ENCODE results near the gene POPDC2. TPM values are rescaled to one million over a fixed set of nuclear protein-coding genes. Genes with fewer than 3 reads are reported as not detected.
A peak's percentile ranks its signal among the peaks of the same experiment; 100 is the strongest.
"Not testable (repeated sequence)": the region's sequence is repeated elsewhere in the genome, so short reads cannot be mapped to it uniquely, and the experiment has no call there.

Gene POPDC2
- total RNA-seq, result 1 to 10 TPM; 4.0 to 4.7 TPM

DNA sequence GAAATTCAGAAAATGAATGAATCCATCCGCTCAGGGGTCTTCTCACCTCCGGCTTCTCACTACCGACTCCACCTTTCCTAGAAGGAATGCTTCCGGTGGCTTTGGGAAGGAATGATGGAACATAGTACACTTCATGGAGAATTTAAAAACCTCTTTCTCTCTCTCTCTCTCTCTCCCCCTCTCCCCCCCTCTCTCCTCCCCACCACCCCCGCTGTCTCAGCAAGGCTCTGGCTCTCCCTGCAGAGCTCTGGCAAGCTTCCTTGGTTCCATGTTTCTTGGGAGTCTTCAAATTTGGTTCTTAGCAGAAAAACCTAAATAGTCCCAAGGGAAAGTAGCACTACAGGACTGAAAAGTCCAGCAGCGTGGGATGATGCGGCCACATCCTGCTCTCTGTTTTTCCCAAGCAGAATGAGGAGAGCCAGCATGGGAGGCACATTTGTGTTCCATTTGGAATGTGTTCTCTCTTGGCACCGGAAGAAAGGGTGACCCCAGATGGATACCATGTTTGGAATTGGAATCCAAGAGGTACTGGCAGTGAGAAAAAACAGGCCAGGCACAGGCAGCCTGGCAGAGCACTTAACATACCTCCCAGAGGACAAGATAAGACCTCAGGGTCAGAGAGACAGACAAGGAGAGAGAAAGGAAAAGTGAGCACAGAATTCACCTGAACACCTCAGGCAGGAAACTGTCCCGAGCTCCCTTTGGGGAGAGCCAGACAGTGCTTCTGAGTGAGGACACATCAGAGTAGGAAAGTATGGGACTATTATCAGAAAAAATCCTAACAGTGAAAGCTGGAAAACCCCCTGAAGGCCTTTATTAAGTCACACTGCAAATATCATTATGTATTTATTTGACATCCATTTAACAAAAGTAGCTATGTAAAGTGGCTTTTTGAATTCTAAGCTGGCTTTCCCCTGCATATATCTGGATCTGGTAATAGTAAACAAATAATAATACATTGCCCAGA, at the start of gene POPDC2:
Gene POPDC2, minus strand, starts transcription at position 116 of the 967 bp plus-strand sequence. CDS start 166 bp downstream, outside the sequence.
- Mint-ChIP-seq H3K4me1 (no peaks in the 10 kb centered on the region), H3K4me3 (no peak within 1 kb of the TSS), H3K9me3 (no peaks in the 10 kb centered on the region), H3K27ac (no peak within 1 kb of the TSS), H3K36me3 (ENCODE audit: low read depth) (peaks cover 6% of the 10 kb centered on the region), H3K27me3 (no peaks in the 10 kb centered on the region)
- no peak for ATAC-seq (replicated peaks)

DNA sequence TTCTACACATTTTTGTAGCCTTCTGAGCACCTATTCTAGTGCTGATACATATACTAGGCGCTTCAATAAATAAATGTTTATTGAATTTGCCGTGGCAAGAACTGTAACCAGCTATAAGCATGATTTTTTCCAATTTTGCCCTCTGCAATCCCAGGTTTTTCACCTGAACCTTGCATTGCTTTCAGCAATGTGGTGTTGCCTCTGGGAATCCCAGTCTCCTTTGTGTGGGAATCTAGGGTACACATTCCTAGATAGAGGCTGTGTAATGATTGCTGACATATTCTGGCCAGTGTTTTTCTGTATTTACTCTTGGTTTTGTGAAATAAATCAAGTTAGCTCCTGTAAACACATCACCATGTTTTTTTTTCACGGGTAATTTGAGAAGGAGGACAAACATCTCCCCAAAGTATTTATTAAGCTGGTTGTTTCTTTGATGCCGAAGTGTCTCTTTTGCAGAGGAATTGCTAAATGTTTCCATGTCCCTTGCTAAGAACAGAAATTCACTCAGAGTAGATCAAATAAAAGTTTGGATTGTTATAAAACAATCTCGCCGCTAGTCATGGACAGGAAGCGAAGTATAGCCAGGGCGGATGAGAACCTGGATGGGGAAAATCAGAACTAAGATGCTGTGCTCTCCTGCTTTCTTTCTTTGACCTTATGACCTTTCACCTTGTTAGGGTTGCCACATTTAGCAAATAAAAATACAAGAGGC, 43.6 kb upstream of the POPDC2 start:
- Mint-ChIP-seq H3K36me3 (ENCODE audit: low read depth) (no peaks in the 10 kb centered on the region), H3K27ac (no peak overlapping the region), H3K4me3 (peak overlapping the region; percentile 80), H3K27me3 (no peaks in the 10 kb centered on the region), H3K4me1 (peaks cover 22% of the 10 kb centered on the region), H3K9me3 (no peaks in the 10 kb centered on the region)
- ATAC-seq (replicated peaks), result no peak

- H3K9me3 Mint-ChIP-seq, result no peaks in the 10 kb centered on the region
- H3K36me3 Mint-ChIP-seq (ENCODE audit: low read depth), result no peaks in the 10 kb centered on the region
- peak within 1 kb of the TSS; percentile 62 for H3K27ac Mint-ChIP-seq
- peak; percentile 92 for ATAC-seq (replicated peaks)
- H3K4me3 Mint-ChIP-seq, result peak within 1 kb of the TSS; percentile 80
- peaks cover 22% of the 10 kb centered on the region for H3K4me1 Mint-ChIP-seq
- H3K27me3 Mint-ChIP-seq, result no peaks in the 10 kb centered on the region
Measured at GRCh38 chr3:119702530-119703527, 42.4 kb upstream of the POPDC2 start, which contains the start of gene CFAP91. Gene CFAP91 (plus strand): TSS chr3:119703022. CDS start chr3:119703099, 77 bp downstream.

DNA sequence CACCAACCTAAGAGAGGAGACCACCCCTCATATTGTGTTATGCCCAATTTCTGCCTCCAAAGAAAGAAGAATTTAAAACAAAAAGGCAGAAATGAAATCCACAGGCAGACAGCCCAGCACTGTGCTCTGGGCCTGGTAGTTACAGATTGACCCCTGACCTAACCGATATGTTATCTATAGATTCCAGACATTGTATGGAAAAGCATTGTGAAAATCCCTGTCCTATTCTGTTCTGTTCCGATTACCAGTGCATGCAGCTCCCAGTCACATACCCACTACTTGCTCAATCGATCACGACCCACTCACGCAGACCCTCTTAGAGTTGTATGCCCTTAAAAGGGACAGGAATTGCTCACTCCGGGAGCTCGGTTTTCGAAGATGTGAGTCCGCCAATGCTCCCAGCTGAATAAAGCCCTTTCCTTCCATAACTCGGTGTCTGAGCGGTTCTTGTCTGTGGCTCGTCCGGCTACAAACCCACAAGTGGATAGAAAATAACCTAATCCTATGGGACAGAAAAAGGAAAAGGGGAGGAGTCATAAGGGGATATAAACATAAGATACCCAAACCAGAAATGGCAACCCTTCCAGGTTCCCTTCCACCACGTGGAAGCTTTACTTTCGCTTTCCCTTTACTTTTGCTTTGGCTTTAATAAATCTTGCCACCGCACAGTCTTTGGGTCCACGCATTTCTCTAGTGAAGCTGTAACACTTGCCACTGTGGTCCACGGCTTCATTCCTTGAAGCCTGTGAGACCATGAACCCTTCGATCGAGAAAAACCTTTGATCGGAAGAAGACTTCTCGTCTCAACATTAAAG, 40.7 kb upstream of the POPDC2 start:
- Mint-ChIP-seq H3K4me3 (peak overlapping the region; percentile 80), H3K27me3 (no peaks in the 10 kb centered on the region), H3K27ac (peak overlapping the region; percentile 96), H3K9me3 (no peaks in the 10 kb centered on the region), H3K36me3 (ENCODE audit: low read depth) (no peaks in the 10 kb centered on the region), H3K4me1 (peaks cover 22% of the 10 kb centered on the region)
- peak; percentile 45 for ATAC-seq (replicated peaks)

DNA sequence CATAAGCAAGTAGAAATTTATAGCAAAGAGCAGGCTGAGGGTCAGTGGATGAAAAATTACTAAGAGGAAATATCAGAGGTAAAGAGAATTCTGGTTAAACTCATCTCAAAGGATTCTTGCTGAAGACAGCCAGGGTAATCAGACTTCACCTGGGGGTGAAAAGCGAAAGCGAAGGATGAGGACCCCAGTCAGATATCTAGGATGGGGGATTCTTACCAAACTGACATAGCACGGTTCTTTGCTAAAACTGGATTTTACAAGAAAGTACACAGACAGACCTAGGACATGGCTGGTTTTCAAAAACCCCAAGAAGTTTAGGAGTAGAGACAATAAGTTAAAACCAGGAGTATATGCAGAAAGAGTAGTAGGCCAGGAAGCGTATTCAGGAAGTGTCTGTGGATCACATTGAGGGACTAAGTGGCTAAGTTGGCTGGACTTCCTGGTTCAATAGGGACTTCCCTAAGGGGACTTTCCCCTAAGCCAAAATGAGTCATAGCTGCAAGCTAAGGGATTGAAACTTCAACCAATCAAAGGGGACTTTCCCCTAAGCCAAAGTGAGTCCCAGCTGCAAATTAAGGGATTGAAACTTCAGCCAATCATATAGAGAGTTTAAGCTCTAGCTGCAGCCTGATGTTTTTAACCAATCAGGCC, 40.0 kb upstream of the POPDC2 start:
- Mint-ChIP-seq H3K9me3 (no peaks in the 10 kb centered on the region), H3K27ac (peak overlapping the region; percentile 96), H3K4me3 (peak overlapping the region; percentile 80), H3K27me3 (no peaks in the 10 kb centered on the region), H3K4me1 (peaks cover 27% of the 10 kb centered on the region), H3K36me3 (ENCODE audit: low read depth) (no peaks in the 10 kb centered on the region)
- ATAC-seq (replicated peaks), result peak; percentile 61

DNA sequence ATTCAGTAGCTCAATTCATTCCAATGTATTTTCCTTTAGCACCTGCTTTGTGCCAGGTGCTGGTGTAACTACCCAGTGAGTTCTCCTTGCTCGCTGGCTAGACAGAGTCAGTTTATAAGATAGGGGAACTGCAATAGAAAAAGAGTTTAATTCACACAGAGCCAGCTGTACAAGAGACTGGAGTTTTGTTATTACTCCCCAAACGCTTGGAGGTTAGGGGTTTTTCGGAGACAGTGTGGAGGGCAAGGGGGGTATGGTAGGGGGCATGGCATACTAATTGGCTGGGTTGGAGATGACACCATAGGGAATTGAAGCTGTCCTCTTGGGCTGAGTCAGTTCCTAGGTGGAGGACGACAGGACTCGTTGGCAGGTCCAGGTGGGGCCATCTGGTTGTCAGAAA, 37.0 kb upstream of the POPDC2 start:
- peaks cover 24% of the 10 kb centered on the region for H3K4me1 Mint-ChIP-seq

DNA sequence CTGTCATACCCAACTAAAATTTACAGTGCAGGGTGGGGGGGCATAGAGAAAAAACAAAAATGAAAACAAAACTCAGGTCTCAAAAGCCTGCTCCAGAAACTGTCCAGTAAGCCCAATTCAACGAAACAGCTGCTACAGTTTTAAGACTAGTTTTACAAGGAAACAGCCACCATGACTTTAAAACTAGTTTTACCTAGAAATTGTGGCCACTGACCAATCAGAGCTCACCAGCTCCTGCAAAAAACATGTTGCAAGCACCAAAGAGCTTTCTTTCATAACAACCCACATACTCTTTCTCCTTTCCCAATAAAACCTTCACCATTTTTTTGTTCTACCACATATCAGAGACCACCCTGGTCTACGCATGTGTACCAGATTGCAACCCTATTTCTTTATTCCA, 35.1 kb upstream of the POPDC2 start:
- ATAC-seq (replicated peaks), result no peak
- no peak overlapping the region for H3K4me3 Mint-ChIP-seq
- no peaks in the 10 kb centered on the region for H3K36me3 Mint-ChIP-seq (ENCODE audit: low read depth)
- H3K4me1 Mint-ChIP-seq, result peaks cover 18% of the 10 kb centered on the region
- H3K9me3 Mint-ChIP-seq, result no peaks in the 10 kb centered on the region
- H3K27me3 Mint-ChIP-seq, result no peaks in the 10 kb centered on the region
- no peak overlapping the region for H3K27ac Mint-ChIP-seq

More for the DNA sequence above, 37.0 kb upstream of the POPDC2 start:
- no peaks in the 10 kb centered on the region for H3K27me3 Mint-ChIP-seq
- ATAC-seq (replicated peaks), result no peak
- H3K9me3 Mint-ChIP-seq, result no peaks in the 10 kb centered on the region
- no peak overlapping the region for H3K27ac Mint-ChIP-seq
- H3K4me3 Mint-ChIP-seq, result no peak overlapping the region
- no peaks in the 10 kb centered on the region for H3K36me3 Mint-ChIP-seq (ENCODE audit: low read depth)

DNA sequence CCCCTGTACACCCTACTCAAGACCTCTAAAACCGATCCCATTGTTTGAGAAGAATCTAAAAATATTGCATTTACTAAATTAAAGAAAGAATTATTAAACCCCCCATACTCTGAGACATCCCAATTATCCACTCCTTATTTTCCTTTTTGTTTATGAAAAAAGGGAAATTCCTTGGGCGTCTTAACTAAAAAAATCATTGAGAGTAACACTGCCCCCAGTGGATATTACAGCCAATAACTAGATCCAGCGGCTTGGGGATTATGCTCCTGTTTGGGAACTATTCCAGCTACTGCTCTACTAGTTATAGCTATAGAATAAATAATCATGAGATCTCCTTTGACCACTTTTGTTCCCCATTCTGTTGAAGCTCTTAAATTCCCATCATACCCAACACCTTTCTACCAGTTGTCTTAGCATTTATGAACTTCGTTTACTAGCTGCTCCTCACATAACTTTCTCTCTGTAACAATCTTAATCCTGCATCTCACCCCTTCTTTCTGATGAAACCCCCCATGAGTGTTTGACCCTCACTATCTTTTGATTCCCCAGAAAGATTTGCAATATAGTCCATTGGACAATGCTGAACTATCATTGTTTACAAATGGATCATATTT, 29.8 kb upstream of the POPDC2 start:
- Mint-ChIP-seq H3K4me1 (no peaks in the 10 kb centered on the region), H3K9me3 (no peaks in the 10 kb centered on the region), H3K36me3 (ENCODE audit: low read depth) (no peaks in the 10 kb centered on the region), H3K27me3 (peaks cover 3% of the 10 kb centered on the region), H3K27ac (no peak overlapping the region), H3K4me3 (no peak overlapping the region)
- no peak for ATAC-seq (replicated peaks)

DNA sequence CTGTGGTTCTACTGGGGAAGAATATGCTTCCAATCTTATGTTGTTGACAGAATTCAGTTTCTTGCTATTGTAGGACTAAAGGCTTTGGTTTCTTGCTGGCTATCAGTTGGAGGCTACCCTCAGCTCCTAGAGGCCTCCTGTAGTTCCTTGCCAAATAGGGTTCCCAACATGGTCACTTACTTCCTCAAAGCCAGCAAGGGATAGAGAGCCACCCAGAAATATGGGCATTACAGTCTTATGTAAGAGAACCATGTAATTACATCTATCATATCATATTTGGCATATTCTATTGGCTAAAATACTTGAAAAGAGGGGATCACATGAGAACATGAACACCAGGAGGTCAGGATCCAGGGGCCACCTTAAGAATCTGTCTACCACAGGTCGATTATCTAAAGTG, 23.0 kb upstream of the POPDC2 start:
- no peaks in the 10 kb centered on the region for H3K4me1 Mint-ChIP-seq
- ATAC-seq (replicated peaks), result no peak
- no peaks in the 10 kb centered on the region for H3K9me3 Mint-ChIP-seq
- H3K4me3 Mint-ChIP-seq, result no peak overlapping the region
- H3K27me3 Mint-ChIP-seq, result peaks cover 3% of the 10 kb centered on the region
- no peak overlapping the region for H3K27ac Mint-ChIP-seq
- H3K36me3 Mint-ChIP-seq (ENCODE audit: low read depth), result no peaks in the 10 kb centered on the region

GRCh38 chr3:119681279-119681678, 20.9 kb upstream of the POPDC2 start:
- Mint-ChIP-seq H3K4me1 (peaks cover 6% of the 10 kb centered on the region), H3K27me3 (no peaks in the 10 kb centered on the region), H3K27ac (no peak overlapping the region), H3K9me3 (no peaks in the 10 kb centered on the region), H3K36me3 (ENCODE audit: low read depth) (peaks cover 11% of the 10 kb centered on the region), H3K4me3 (no peak overlapping the region)
- no peak for ATAC-seq (replicated peaks)

GRCh38 chr3:119679874-119680273, 19.5 kb upstream of the POPDC2 start:
- Mint-ChIP-seq H3K4me1 (peaks cover 13% of the 10 kb centered on the region), H3K27me3 (no peaks in the 10 kb centered on the region), H3K36me3 (ENCODE audit: low read depth) (peaks cover 26% of the 10 kb centered on the region), H3K27ac (no peak overlapping the region), H3K4me3 (no peak overlapping the region), H3K9me3 (no peaks in the 10 kb centered on the region)
- ATAC-seq (replicated peaks), result no peak

DNA sequence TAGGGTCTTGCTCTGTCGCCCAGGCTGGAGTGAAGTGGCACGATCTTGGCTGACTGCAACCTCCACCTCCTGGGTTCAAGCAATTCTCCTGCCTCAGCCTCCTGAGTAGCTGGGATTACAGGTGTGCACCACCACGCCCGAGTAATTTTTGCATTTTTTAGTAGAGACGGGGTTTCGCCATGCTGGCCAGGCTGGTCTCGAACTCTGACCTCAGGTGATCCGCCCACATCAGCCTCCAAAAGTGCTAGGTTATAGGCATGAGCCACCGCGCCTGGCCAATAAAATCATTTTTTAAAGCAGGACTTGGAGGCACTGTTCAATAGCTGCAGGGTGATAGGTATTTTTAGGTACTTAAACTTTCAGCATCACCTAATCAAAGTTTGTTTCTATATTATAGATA, 17.8 kb upstream of the POPDC2 start:
- Mint-ChIP-seq H3K4me3 (peak overlapping the region; percentile 82), H3K36me3 (ENCODE audit: low read depth) (peaks cover 42% of the 10 kb centered on the region), H3K4me1 (peaks cover 13% of the 10 kb centered on the region), H3K27ac (peak overlapping the region; percentile 91)
- H3K9me3 Mint-ChIP-seq; ATAC-seq (replicated peaks); H3K27me3 Mint-ChIP-seq: not testable (repeated sequence)

- no peak for ATAC-seq (replicated peaks)
- H3K27ac Mint-ChIP-seq, result peak overlapping the region; percentile 91
- H3K4me1 Mint-ChIP-seq, result peaks cover 13% of the 10 kb centered on the region
- H3K4me3 Mint-ChIP-seq, result peak overlapping the region; percentile 82
- H3K36me3 Mint-ChIP-seq (ENCODE audit: low read depth), result peaks cover 48% of the 10 kb centered on the region
- no peaks in the 10 kb centered on the region for H3K27me3 Mint-ChIP-seq
- no peaks in the 10 kb centered on the region for H3K9me3 Mint-ChIP-seq
Measured at GRCh38 chr3:119677641-119677934, 17.2 kb upstream of the POPDC2 start.
